Sigmoid colon (tissue), 4 donors: ENCODE data around the gene SCN4B.

Source experiments
- CTCF ChIP-seq, 4 experiments: fragments of 450-650 bp in 3 of 4; fragments of 200-600 bp in 1 of 4; IDR thresholded peaks; one replicate each; pipeline ENCODE4 v1.5.1; 2016 to 2019; ENCODE audit warnings: antibody characterized with exemption in 4 of 4, mild to moderate bottlenecking in 3 of 4, moderate library complexity in 2 of 4
- EP300 ChIP-seq, 4 donors: sonication (generic); formaldehyde crosslinking; IDR thresholded peaks; one replicate each; pipeline ENCODE4 v1.6.1; 2017; ENCODE audit warnings: antibody characterized with exemption in 4 of 4
- POLR2A ChIP-seq, 2 donors: fragments of 450-650 bp; IDR thresholded peaks; one replicate each; pipeline ENCODE4 v1.6.1; 2016; ENCODE audit warnings: antibody characterized with exemption in 2 of 2, mild to moderate bottlenecking in 2 of 2, moderate library complexity in 2 of 2
- POLR2AphosphoS5 ChIP-seq, 4 donors: sonication (generic); formaldehyde crosslinking; IDR thresholded peaks; one replicate each; pipeline ENCODE4 v1.6.1; 2017; ENCODE audit warnings: antibody characterized with exemption in 4 of 4

GRCh38 chr11:118172356-118172755 is 19.7 kb upstream of the SCN4B start:
- TF ChIP-seq POLR2AphosphoS5 (IDR thresholded peaks at IDR 0.05) (no peak), EP300 (IDR thresholded peaks at IDR 0.05) (no peak), CTCF (IDR thresholded peaks at IDR 0.05) (no peak), POLR2A (IDR thresholded peaks at IDR 0.05) (no peak)
